ENCODE data around the gene FBXL16.

- TF ChIP-seq CTCF (IDR thresholded peaks at IDR 0.05; ENCODE audit: low read depth, low read length, poor library complexity, severe bottlenecking) (peak; percentile 85), EZH2phosphoT487 (IDR thresholded peaks at IDR 0.05; ENCODE audit: borderline replicate concordance, low read length) (no peak)
Observed at GRCh38 chr16:711548-712320, 6.1 kb upstream of the FBXL16 start.
